HG03108 (cell line): ENCODE results near the gene EHHADH.
"Not testable (repeated sequence)": the region's sequence is repeated elsewhere in the genome, so short reads cannot be mapped to it uniquely, and the experiment has no call there.

Experiments
- ATAC-seq: cut with Tn5 transposase; IDR thresholded peaks from one replicate; pipeline ENCODE4 v1.9.1; 2021; ENCODE audit warnings: moderate library complexity; ENCODE audit not compliant: unreplicated experiment

EHHADH gene

DNA sequence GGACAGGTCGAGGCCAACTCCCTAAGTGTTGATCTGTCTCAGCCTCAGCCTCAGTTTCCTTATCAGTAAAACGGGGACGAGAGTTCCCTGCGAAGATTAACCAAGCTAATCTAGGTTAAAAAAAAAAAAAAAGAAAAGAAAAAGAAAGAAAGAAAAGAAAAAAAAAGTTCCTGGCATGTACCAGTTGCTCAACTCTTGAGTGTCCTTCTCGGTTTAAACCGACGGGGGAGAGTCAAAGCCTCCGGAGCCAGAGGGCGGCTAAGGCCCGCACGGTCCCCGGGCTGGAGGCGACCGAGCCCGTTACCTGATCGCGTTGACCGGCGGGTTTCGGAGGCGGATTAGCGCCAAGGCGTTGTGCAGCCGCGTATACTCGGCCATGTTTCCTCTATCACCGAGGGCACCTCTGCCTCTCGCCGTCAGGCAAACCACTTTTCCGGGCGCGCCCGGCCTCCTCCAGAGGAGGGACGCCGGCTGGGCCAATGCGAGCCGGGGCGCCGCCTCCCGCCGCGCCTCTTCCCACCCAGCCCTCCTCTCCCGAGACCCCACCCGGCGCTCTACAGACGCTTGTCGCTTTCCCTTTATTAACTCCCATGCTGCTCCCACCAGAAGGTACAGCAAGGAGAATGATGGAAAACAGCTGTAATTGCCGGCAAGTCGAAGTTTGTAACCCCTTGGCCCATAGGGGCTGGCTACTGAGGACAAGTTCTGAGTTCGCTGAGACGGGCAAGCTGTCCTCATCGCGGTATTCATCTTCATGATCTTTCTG is at the start of gene EHHADH:
Gene EHHADH (minus strand): TSS at position 405 of the 766 bp plus-strand sequence. CDS start 27 bp downstream, at position 378.
- peak; percentile 70 for ATAC-seq

DNA sequence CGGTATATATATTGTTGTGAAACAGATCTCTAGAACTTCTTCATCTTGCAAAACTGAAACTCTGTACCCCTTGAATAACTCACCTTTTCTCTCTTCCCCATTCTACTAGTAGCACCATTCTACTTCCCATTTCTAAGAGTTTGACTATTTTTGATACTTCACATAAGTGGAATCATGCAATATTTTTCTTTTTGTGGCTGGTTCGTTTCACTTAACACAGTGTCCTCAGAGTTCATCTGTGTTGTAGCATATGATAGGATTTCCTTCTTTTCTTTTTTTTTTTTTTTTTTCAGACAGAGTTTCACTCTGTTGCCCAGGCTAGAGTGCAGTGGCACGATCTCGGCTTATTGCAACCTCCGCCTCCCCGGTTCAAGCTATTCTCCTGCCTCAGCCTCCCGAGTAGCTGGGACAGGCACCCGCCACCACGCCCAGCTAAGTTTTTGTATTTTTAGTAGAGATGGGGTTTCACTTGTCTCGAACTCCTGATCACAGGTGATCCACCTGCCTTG is 46.1 kb upstream of the EHHADH start:
- ATAC-seq = not testable (repeated sequence)

- ATAC-seq = no peak
These were observed 44.0 kb upstream of the EHHADH start for GRCh38 chr3:185297867-185298266.

DNA sequence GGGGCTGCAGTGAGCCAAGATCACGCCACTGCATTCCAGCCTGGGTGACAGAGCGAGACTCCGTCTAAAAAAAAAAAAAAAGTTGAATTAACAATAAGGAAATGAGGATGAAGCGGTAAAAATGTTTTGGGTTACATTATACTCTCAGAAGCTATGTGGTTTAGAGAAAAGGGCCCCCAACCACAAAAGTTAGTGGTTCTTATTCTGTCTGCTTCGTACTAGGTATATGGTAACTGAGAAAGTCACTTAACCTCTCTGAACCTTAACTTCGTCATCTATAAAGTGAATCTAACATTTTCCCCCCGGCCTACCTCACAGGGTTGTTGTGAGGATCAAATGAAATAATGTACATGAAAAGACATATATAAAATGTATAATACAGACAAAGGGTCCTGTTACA is 38.4 kb upstream of the EHHADH start:
- ATAC-seq = no peak

DNA sequence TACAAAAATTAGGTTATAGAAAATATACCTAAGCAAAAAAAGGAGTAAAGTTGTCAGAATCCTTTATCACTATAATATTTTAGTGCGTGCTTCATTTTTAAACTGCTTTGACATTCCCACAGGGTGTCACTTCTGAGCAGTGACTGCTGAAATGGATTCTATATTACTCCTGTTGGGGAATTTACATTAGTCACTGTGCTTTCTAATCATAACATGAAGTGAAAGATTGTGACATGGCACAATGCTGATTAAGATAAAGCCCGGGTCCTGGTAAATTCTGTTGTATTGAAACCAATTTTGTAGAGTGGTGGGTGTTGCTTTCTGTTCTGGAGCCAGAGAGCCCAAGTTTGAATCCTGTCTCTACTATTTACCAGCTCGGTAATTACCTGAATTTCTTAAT is 36.4 kb upstream of the EHHADH start:
- no peak for ATAC-seq

DNA sequence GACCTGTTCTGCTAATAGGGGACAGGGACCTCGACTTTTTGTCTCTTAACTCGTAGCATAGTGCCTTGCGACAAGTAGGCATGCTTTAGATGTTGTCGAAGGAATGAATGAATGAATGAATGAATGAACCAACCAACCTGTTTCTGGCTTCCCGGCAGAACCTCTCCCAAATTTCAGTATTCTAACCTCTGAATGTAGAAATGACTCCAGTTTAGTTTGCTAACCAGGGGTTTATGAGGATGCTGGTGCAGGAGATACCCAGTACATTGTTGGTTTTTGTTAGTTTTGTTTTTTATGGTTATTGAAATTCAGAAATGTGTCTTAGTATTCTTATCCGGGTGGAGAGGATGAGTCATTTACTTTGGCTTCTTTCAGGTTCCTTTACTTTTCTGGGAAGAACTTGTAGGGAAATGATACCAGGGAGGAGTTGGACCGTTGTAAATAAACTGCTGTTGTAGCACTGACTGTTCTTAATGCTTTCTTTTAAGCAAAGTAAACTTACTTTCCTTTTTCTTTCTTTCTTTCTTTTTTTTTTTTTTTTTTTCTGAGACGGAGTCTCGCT is 29.6 kb upstream of the EHHADH start:
- no peak for ATAC-seq

DNA sequence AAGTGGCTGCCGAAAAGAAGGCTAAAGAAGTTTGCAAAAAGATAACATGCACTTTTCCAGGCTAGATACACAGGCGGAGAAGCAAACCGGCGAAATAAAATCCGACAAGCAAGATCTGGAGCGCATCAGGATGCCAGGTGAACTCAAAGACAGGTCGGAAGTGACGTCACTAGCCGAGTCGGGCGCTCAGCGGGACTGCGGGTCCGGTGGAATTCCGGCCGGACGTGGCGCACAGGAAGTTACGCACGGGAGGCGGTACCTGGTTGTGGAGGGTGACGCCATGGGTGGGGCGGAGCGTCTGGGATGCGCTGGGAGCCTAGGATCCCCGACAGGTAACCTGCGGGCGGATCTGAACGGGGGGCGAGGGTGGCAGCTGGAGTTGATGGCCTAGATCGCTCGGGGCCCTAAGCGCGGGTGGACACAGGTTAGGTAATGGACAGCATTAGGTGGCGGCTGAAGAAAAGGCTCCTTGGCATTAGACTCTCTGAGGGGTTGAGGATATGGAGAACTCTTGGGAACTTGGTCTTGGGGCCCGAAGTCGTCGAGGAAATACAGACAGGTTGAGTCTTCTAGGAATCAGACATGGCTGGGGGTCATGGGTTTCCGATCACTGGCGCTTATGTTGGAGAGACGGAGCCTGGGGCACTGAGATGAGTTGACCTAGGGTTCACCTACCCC is 29.0 kb upstream of the EHHADH start:
- ATAC-seq = peak; percentile 99

- no peak for ATAC-seq
These were observed 26.9 kb upstream of the EHHADH start for GRCh38 chr3:185280572-185281365.

GRCh38 chr3:185279587-185280138 is 25.8 kb upstream of the EHHADH start:
- no peak for ATAC-seq

DNA sequence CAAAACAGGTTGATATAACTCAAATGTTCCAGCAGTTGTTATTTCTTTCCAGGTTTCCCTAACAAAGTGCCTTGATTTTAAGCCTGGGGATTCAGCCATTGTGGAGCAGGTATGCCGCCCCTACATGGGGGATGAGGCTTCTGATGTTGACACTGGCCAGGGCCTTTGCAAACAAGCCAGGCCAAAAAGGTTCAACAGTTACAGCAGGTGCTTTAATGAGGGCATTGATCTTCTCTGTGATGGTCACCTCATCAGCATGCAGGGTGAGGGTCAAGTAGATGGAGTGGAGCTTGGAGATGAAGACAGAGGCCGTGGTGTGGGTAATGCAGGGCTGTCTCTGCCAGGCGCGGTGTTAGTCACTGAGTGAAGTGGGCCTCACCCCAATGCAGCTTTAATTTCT is 22.6 kb upstream of the EHHADH start:
- no peak for ATAC-seq

GRCh38 chr3:185272033-185272432 is 18.2 kb upstream of the EHHADH start:
- no peak for ATAC-seq

DNA sequence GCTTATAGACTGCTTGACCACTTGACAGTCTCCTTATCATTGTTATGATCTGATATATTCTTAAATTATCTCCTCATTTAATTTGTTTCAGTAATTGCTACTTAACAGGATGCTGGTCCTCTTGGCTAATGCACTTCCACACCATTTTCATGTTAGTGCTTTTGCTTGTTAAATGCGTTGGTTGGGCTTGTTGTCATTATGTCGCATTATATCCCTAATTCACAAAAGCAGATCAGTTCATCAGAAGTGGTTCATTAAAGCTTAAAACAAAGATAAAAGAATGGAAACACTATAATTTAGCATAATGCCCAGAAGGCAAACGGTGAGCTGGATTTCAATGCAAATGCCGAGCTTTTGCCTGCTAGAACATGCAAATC is 17.1 kb upstream of the EHHADH start:
- no peak for ATAC-seq

DNA sequence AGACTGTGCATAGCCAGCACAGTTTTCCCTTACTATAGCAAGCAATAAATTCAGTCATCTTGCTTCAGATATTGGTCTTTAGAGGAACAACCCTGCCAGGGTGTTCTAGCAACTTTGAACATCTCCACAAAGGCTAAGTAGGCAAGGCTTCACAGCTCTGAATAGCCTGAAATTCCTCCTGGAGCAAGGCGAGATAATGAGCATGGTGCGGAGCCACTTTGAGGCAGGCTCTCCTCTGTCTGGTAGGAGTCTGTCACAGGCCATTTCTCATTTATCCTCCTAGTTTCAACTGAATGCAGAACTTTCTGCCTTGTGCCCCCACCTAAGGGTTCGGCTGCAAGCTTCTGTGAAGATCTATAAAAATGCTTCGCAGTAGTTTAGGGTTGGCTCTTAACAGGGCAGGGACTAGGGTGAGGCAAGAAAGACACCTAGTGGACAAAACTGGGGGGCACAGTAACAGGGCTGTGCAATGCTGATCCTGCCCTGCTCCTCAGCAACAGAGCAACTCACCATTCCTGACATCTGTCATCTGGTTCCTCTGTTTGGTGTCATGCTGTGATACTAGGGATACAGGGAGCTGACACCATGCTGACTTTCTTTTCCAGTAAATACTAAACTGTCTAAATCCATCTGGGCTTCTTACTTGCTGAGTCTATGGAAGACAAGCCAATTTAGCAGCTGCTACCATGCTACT is 16.6 kb upstream of the EHHADH start:
- ATAC-seq = no peak

DNA sequence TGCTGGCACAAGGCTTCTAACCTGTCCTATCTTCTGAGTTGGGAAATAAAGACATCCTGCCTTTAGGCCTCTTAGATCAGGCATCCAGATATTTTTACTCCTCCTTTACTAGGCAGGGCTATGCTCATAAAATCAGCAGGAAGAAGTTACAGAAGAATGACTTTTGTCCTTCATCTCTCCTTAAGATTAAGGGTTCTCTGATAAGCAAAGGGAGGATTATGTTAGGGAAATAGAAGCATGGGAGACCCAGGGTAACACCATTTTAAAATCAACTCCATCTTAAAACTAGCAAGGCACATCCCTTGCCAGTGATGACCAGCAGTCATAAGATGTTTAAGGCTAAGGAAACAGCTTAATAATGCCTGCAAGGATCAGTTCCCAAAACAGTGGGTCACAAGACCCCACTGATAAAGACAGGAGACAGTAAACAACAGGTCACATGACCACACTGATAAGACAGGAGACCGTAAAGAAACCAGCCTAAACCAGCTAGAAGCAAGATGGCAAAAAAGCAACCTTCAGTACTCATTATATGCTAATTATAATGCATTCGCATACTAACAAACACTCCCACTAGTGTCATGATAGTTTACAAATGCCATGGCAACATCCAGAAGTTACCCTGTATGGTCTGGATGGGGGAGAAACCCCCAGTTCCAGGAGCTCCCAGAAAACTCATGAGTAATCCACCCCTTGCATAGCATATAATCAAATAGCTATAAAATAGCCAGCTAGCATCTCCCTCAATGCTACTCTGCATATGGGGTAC is 14.5 kb upstream of the EHHADH start:
- no peak for ATAC-seq

- ATAC-seq = no peak
These were observed 13.3 kb upstream of the EHHADH start for GRCh38 chr3:185267193-185267592.

- no peak for ATAC-seq
These were observed 11.2 kb upstream of the EHHADH start for GRCh38 chr3:185264849-185265553.

- ATAC-seq = no peak
These were observed 9.6 kb upstream of the EHHADH start for GRCh38 chr3:185263423-185263822.

GRCh38 chr3:185257334-185257733 is 3.5 kb upstream of the EHHADH start:
- no peak for ATAC-seq

DNA sequence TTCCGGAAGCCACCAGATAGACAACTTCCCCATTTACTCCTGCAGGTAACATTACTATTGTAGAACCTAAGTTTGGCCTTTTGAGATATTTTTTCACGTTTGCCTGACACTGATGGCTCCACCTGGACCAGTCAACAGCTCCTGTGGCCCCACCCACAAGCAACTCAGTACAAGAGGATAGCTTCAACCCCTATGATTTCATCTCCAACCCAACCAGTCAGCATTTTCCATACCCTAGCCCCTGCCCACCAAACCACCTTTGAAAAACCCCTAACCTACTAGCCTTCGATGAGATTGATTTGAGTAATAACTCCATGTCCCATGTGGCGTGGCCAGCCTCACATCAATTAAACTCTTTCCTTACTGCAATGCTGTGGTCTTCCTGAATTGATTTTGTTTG is 950 bp upstream of the EHHADH start:
- ATAC-seq = no peak
